Endothelial cell (in vitro differentiated cells): ENCODE data around the gene STX8. TPM values are rescaled to one million over a fixed set of nuclear protein-coding genes. Genes with fewer than 3 reads are reported as not detected.

Experiments
- DNase-seq: peaks from one replicate; pipeline ENCODE4 v3.0.0; 2021; ENCODE audit warnings: low spot score
- H3K27ac Mint-ChIP-seq: one replicate; pipeline ENCODE4 v1.8.0; 2021; ENCODE audit warnings: mixed read lengths, inconsistent platforms; ENCODE audit not compliant: unreplicated experiment
- H3K27me3 Mint-ChIP-seq: one replicate; pipeline ENCODE4 v1.8.0; 2021; ENCODE audit warnings: mild to moderate bottlenecking, moderate library complexity, mixed read lengths, inconsistent platforms; ENCODE audit not compliant: unreplicated experiment
- H3K36me3 Mint-ChIP-seq: one replicate; pipeline ENCODE4 v1.8.0; 2021; ENCODE audit warnings: mild to moderate bottlenecking, low read depth, mixed read lengths, inconsistent platforms; ENCODE audit not compliant: unreplicated experiment
- H3K4me1 Mint-ChIP-seq: one replicate; pipeline ENCODE4 v1.8.0; 2021; ENCODE audit warnings: mild to moderate bottlenecking, mixed read lengths, inconsistent platforms; ENCODE audit not compliant: unreplicated experiment
- H3K4me3 Mint-ChIP-seq: one replicate; pipeline ENCODE4 v1.8.0; 2021; ENCODE audit warnings: mild to moderate bottlenecking, mixed read lengths, inconsistent platforms; ENCODE audit not compliant: unreplicated experiment
- H3K9me3 Mint-ChIP-seq: one replicate; pipeline ENCODE4 v1.8.0; 2021; ENCODE audit warnings: mixed read lengths, inconsistent platforms; ENCODE audit not compliant: unreplicated experiment
- CTCF ChIP-seq: fragments of 200-600 bp; sonication (generic); IDR thresholded peaks from one replicate; pipeline ENCODE4 v1.5.0; 2021; ENCODE audit warnings: antibody characterized with exemption; ENCODE audit not compliant: unreplicated experiment
- total RNA-seq: library from RNA; stranded (reverse); fragmentation: NEBNext Ultra II Directional; extraction: Animal tissue kit (Norgen Biotek cat#: 25700); gene quantifications from one replicate; pipeline ENCODE4 v1.2.1, GENCODE V29; 2021; ENCODE audit not compliant: unreplicated experiment

Gene STX8
- total RNA-seq, 1 donor from 2014 or later, result 49.2 TPM

GRCh38 chr17:9256361-9256750 lies 319.3 kb downstream of the STX8 start:
- Mint-ChIP-seq H3K27me3 (peaks cover 2% of the 10 kb centered on the region), H3K4me3 (no peak overlapping the region), H3K36me3 (no peaks in the 10 kb centered on the region), H3K9me3 (no peaks in the 10 kb centered on the region), H3K4me1 (peaks cover 17% of the 10 kb centered on the region), H3K27ac (no peak overlapping the region)
- no peak for DNase-seq
- TF ChIP-seq CTCF, result no peak

DNA sequence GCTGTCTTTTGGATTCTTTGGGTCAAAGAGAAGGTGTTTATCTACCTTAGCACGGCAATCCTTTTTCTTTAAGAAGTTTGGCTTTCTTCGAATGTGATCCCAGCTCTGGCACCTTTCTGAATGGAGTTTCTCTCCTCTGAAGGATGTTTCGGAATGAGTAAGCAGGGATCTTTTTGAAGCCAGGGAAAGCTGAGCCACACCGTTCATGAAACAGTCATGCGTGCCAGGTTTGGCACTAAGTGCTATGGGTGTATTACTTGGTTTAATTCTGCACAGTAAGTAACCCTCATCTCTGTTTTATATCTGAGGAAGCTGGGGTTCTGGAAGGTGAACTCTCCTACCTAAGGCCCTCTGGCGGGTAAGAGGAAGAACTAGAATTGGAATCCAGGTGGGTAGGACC lies 319.8 kb downstream of the STX8 start:
- Mint-ChIP-seq H3K9me3 (no peaks in the 10 kb centered on the region), H3K36me3 (no peaks in the 10 kb centered on the region), H3K4me3 (no peak overlapping the region), H3K27ac (no peak overlapping the region), H3K4me1 (peaks cover 13% of the 10 kb centered on the region), H3K27me3 (peaks cover 2% of the 10 kb centered on the region)
- TF ChIP-seq CTCF, result no peak
- DNase-seq, result no peak

- Mint-ChIP-seq H3K27ac (peak overlapping the region; percentile 14), H3K9me3 (no peaks in the 10 kb centered on the region), H3K4me1 (peaks cover 11% of the 10 kb centered on the region), H3K27me3 (peaks cover 2% of the 10 kb centered on the region), H3K4me3 (no peak overlapping the region), H3K36me3 (no peaks in the 10 kb centered on the region)
- no peak for TF ChIP-seq CTCF
- no peak for DNase-seq
Observed at GRCh38 chr17:9254841-9255240, 320.8 kb downstream of the STX8 start.

DNA sequence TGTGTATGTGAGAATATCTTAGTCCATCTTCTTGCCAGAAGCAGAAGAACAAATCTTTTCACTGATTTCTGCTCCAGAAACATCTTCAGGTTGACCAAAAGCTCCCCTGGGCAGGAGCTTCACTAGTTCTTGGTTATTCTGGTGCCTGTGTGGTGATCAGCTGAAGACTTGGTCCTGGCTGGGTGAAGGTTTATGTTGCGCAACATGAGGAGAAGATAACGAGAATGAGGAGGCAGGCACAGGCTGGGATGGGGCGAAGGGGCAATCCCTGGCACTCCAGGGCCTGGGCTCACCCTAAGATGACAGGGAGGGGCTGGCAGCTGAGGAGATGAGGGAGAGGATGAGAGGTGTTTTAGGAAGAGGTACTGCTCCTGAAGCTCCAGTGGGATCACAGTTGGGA lies 322.3 kb downstream of the STX8 start:
- Mint-ChIP-seq H3K4me1 (peaks cover 4% of the 10 kb centered on the region), H3K27me3 (peaks cover 1% of the 10 kb centered on the region), H3K36me3 (peaks cover 3% of the 10 kb centered on the region), H3K9me3 (no peaks in the 10 kb centered on the region), H3K27ac (no peak overlapping the region), H3K4me3 (no peak overlapping the region)
- no peak for TF ChIP-seq CTCF
- DNase-seq, result no peak

- TF ChIP-seq CTCF, result no peak
- Mint-ChIP-seq H3K4me3 (no peak overlapping the region), H3K9me3 (no peaks in the 10 kb centered on the region), H3K27me3 (peaks cover 4% of the 10 kb centered on the region), H3K27ac (no peak overlapping the region), H3K4me1 (no peaks in the 10 kb centered on the region), H3K36me3 (peaks cover 3% of the 10 kb centered on the region)
- no peak for DNase-seq
Observed at GRCh38 chr17:9251273-9251672, 324.3 kb downstream of the STX8 start.
